Measurements from ENCODE around the gene PIP4K2A.
A peak's percentile ranks its signal among the peaks of the same experiment; 100 is the strongest.

The PIP4K2A gene

DNA sequence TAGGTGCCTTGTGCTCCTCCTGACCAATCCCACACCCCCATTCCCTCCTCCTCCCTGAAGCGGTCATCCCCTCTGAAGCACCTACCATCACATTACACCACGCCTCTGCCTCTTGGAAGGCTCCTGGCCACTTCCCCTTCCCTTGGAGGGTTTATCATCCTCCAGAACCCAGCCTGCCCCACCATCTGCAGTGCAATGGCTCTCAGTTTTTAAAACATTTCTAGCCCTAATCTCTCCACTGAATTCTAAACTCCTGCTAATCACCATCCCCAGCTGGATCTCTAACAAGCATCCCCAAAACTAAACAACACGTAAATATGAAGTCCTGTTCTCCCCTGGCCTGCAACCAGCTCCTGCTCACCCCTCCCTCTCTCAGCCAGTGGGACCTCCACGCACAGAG is 70.6 kb downstream of the PIP4K2A start:
- WGBS, 2 experiments, result 92 to 93% methylated on average over 4 of the region's 4 CpGs

GRCh38 chr10:22643116-22643515 is 71.3 kb downstream of the PIP4K2A start:
- Histone ChIP-seq H3K27me3 (ENCODE audit: control insufficient read depth, insufficient read depth, low read length, poor library complexity, severe bottlenecking) (no peaks in the 10 kb centered on the region), H3K27ac (ENCODE audit: insufficient read depth, low read depth, low read length, poor library complexity, severe bottlenecking) (no peak overlapping the region), H3K4me3 (ENCODE audit: insufficient read depth, low read depth, low read length) (no peak overlapping the region), H3K36me3 (ENCODE audit: control insufficient read depth, insufficient read depth, low read length) (no peaks in the 10 kb centered on the region), H3K4me1 (ENCODE audit: control insufficient read depth, insufficient read depth, low read length) (peaks cover 17% of the 10 kb centered on the region), H3K9me3 (ENCODE audit: control insufficient read depth, low read length) (no peaks in the 10 kb centered on the region)
- WGBS, 2 experiments, result 96 to 97% methylated on average over 4 of the region's 4 CpGs

More for the DNA sequence above, 70.6 kb downstream of the PIP4K2A start:
- H3K4me1 ChIP-seq (ENCODE audit: control insufficient read depth, insufficient read depth, low read length), result peaks cover 23% of the 10 kb centered on the region
- no peaks in the 10 kb centered on the region for H3K36me3 ChIP-seq (ENCODE audit: control insufficient read depth, insufficient read depth, low read length)
- H3K9me3 ChIP-seq (ENCODE audit: control insufficient read depth, low read length), result no peaks in the 10 kb centered on the region
- H3K4me3 ChIP-seq (ENCODE audit: insufficient read depth, low read depth, low read length), result no peak overlapping the region
- H3K27ac ChIP-seq (ENCODE audit: insufficient read depth, low read depth, low read length, poor library complexity, severe bottlenecking), result no peak overlapping the region
- H3K27me3 ChIP-seq (ENCODE audit: control insufficient read depth, insufficient read depth, low read length, poor library complexity, severe bottlenecking), result no peaks in the 10 kb centered on the region

GRCh38 chr10:22641743-22642142 is 72.6 kb downstream of the PIP4K2A start:
- Histone ChIP-seq H3K9me3 (ENCODE audit: control insufficient read depth, low read length) (no peaks in the 10 kb centered on the region), H3K27ac (ENCODE audit: insufficient read depth, low read depth, low read length, poor library complexity, severe bottlenecking) (no peak overlapping the region), H3K36me3 (ENCODE audit: control insufficient read depth, insufficient read depth, low read length) (no peaks in the 10 kb centered on the region), H3K4me1 (ENCODE audit: control insufficient read depth, insufficient read depth, low read length) (peaks cover 4% of the 10 kb centered on the region), H3K27me3 (ENCODE audit: control insufficient read depth, insufficient read depth, low read length, poor library complexity, severe bottlenecking) (no peaks in the 10 kb centered on the region), H3K4me3 (ENCODE audit: insufficient read depth, low read depth, low read length) (no peak overlapping the region)
- WGBS, 2 experiments, result 94 to 96% methylated on average over 5 of the region's 5 CpGs

DNA sequence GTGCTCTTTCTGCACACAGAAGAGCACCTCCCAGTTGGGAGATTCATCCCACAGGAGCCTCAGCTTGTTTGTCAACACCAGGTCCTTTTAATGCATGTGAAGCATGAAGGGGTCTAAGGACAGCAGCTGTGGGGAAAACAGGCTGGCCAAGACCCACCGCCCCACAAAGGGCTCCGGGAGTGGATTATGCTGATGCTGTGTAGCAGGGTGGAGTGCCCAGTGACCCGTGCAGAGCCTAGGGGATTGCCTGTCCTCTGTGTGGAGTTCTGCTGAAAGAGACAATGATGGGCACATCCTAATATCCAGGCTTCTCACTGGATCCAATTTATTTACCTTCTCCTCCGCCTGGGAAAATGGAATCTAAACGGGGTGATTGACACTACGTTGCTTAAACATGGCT is 74.0 kb downstream of the PIP4K2A start:
- WGBS, 2 experiments, result 69 to 74% methylated on average over 6 of the region's 6 CpGs
- Histone ChIP-seq H3K36me3 (ENCODE audit: control insufficient read depth, insufficient read depth, low read length) (no peaks in the 10 kb centered on the region), H3K9me3 (ENCODE audit: control insufficient read depth, low read length) (no peaks in the 10 kb centered on the region), H3K27ac (ENCODE audit: insufficient read depth, low read depth, low read length, poor library complexity, severe bottlenecking) (peak overlapping the region; percentile 36), H3K4me1 (ENCODE audit: control insufficient read depth, insufficient read depth, low read length) (no peaks in the 10 kb centered on the region), H3K4me3 (ENCODE audit: insufficient read depth, low read depth, low read length) (no peak overlapping the region), H3K27me3 (ENCODE audit: control insufficient read depth, insufficient read depth, low read length, poor library complexity, severe bottlenecking) (no peaks in the 10 kb centered on the region)

- Histone ChIP-seq H3K4me1 (ENCODE audit: control insufficient read depth, insufficient read depth, low read length) (no peaks in the 10 kb centered on the region), H3K27me3 (ENCODE audit: control insufficient read depth, insufficient read depth, low read length, poor library complexity, severe bottlenecking) (no peaks in the 10 kb centered on the region), H3K36me3 (ENCODE audit: control insufficient read depth, insufficient read depth, low read length) (no peaks in the 10 kb centered on the region), H3K4me3 (ENCODE audit: insufficient read depth, low read depth, low read length) (no peak overlapping the region), H3K9me3 (ENCODE audit: control insufficient read depth, low read length) (no peaks in the 10 kb centered on the region), H3K27ac (ENCODE audit: insufficient read depth, low read depth, low read length, poor library complexity, severe bottlenecking) (no peak overlapping the region)
- WGBS, 2 experiments, result 89 to 100% methylated on average over 1 of the region's 1 CpG
Measured at GRCh38 chr10:22638863-22639262, 75.5 kb downstream of the PIP4K2A start.

GRCh38 chr10:22637491-22637890 is 76.9 kb downstream of the PIP4K2A start:
- no peaks in the 10 kb centered on the region for H3K36me3 ChIP-seq (ENCODE audit: control insufficient read depth, insufficient read depth, low read length)
- H3K4me1 ChIP-seq (ENCODE audit: control insufficient read depth, insufficient read depth, low read length), result no peaks in the 10 kb centered on the region
- H3K27me3 ChIP-seq (ENCODE audit: control insufficient read depth, insufficient read depth, low read length, poor library complexity, severe bottlenecking), result no peaks in the 10 kb centered on the region
- 93 to 97% methylated on average over 4 of the region's 4 CpGs for WGBS, 2 experiments
- no peak overlapping the region for H3K27ac ChIP-seq (ENCODE audit: insufficient read depth, low read depth, low read length, poor library complexity, severe bottlenecking)
- H3K4me3 ChIP-seq (ENCODE audit: insufficient read depth, low read depth, low read length), result no peak overlapping the region
- no peaks in the 10 kb centered on the region for H3K9me3 ChIP-seq (ENCODE audit: control insufficient read depth, low read length)

GRCh38 chr10:22635650-22636049 is 78.7 kb downstream of the PIP4K2A start:
- H3K27me3 ChIP-seq (ENCODE audit: control insufficient read depth, insufficient read depth, low read length, poor library complexity, severe bottlenecking), result no peaks in the 10 kb centered on the region
- H3K36me3 ChIP-seq (ENCODE audit: control insufficient read depth, insufficient read depth, low read length), result no peaks in the 10 kb centered on the region
- H3K27ac ChIP-seq (ENCODE audit: insufficient read depth, low read depth, low read length, poor library complexity, severe bottlenecking), result no peak overlapping the region
- H3K9me3 ChIP-seq (ENCODE audit: control insufficient read depth, low read length), result no peaks in the 10 kb centered on the region
- 94 to 97% methylated on average over 10 of the region's 10 CpGs for WGBS, 2 experiments
- no peaks in the 10 kb centered on the region for H3K4me1 ChIP-seq (ENCODE audit: control insufficient read depth, insufficient read depth, low read length)
- no peak overlapping the region for H3K4me3 ChIP-seq (ENCODE audit: insufficient read depth, low read depth, low read length)

- H3K36me3 ChIP-seq (ENCODE audit: control insufficient read depth, insufficient read depth, low read length), result no peaks in the 10 kb centered on the region
- no peak overlapping the region for H3K27ac ChIP-seq (ENCODE audit: insufficient read depth, low read depth, low read length, poor library complexity, severe bottlenecking)
- no peaks in the 10 kb centered on the region for H3K9me3 ChIP-seq (ENCODE audit: control insufficient read depth, low read length)
- no peaks in the 10 kb centered on the region for H3K27me3 ChIP-seq (ENCODE audit: control insufficient read depth, insufficient read depth, low read length, poor library complexity, severe bottlenecking)
- no peak overlapping the region for H3K4me3 ChIP-seq (ENCODE audit: insufficient read depth, low read depth, low read length)
- WGBS, 2 experiments, result 88 to 96% methylated on average over 3 to 4 of the region's 4 CpGs
- no peaks in the 10 kb centered on the region for H3K4me1 ChIP-seq (ENCODE audit: control insufficient read depth, insufficient read depth, low read length)
Measured at GRCh38 chr10:22634606-22635459, 79.5 kb downstream of the PIP4K2A start.

DNA sequence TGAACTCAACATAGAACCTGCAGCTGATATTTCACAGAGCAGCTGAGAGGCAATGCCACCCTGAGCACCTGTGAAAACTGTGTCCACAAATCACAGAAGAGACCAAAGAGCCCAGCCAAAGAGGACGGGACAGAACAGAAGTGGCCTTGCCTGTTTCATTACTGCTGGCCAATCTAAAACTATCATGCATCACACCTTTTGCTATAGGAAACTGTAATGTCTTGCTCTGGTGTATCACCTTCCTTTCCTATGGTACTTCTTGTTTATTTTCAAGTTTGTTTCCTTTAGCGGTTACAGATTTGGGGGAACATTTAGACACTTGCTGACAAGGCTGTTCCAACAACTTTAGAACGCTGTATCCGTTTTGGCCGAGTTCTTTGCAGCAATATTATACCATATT is 80.3 kb downstream of the PIP4K2A start:
- no peaks in the 10 kb centered on the region for H3K4me1 ChIP-seq (ENCODE audit: control insufficient read depth, insufficient read depth, low read length)
- 91 to 97% methylated on average over 4 to 5 of the region's 5 CpGs for WGBS, 2 experiments
- no peaks in the 10 kb centered on the region for H3K9me3 ChIP-seq (ENCODE audit: control insufficient read depth, low read length)
- no peak overlapping the region for H3K4me3 ChIP-seq (ENCODE audit: insufficient read depth, low read depth, low read length)
- no peak overlapping the region for H3K27ac ChIP-seq (ENCODE audit: insufficient read depth, low read depth, low read length, poor library complexity, severe bottlenecking)
- H3K36me3 ChIP-seq (ENCODE audit: control insufficient read depth, insufficient read depth, low read length), result no peaks in the 10 kb centered on the region
- H3K27me3 ChIP-seq (ENCODE audit: control insufficient read depth, insufficient read depth, low read length, poor library complexity, severe bottlenecking), result no peaks in the 10 kb centered on the region

DNA sequence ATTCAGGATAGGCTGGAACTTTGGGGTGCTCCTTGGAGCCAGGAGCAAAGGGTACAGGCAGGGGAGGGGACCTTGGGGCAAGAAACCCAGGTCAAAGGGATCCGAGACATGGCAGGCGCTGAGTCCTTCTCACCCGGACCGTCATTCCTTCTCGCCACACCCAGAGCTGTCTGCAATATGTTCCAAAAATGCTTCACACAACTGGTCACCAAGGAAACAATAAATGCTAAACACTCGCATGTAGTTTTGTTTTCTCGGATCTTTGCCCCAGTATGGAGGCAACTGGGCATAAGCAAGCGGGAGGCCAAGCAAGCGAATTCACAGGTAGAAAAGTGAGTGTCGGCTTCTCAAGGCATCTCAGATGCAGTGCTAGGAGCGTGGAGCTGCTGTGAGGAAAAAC is 80.8 kb downstream of the PIP4K2A start:
- 94 to 97% methylated on average over 11 of the region's 11 CpGs for WGBS, 2 experiments
- Histone ChIP-seq H3K27me3 (ENCODE audit: control insufficient read depth, insufficient read depth, low read length, poor library complexity, severe bottlenecking) (no peaks in the 10 kb centered on the region), H3K4me3 (ENCODE audit: insufficient read depth, low read depth, low read length) (no peak overlapping the region), H3K4me1 (ENCODE audit: control insufficient read depth, insufficient read depth, low read length) (no peaks in the 10 kb centered on the region), H3K36me3 (ENCODE audit: control insufficient read depth, insufficient read depth, low read length) (no peaks in the 10 kb centered on the region), H3K27ac (ENCODE audit: insufficient read depth, low read depth, low read length, poor library complexity, severe bottlenecking) (no peak overlapping the region), H3K9me3 (ENCODE audit: control insufficient read depth, low read length) (no peaks in the 10 kb centered on the region)

Measured in ectodermal cell (in vitro differentiated cells).